A549 (cell line): ENCODE results near the gene PPM1L. TPM values are rescaled to one million over a fixed set of nuclear protein-coding genes. Genes with fewer than 3 reads are reported as not detected.

ENCODE experiments used
- ATAC-seq, 2 experiments: fragments of 200-7000 bp in 1 of 2; fragments of >200 bp in 1 of 2; cut with Nextera tagmentation in 1 of 2; cut with Tn5 transposase in 1 of 2; 3 replicates each; pipeline versions ENCODE4 v1.8.0 to v1.9.1; 2018 to 2020; ENCODE audit warnings: mild to moderate bottlenecking in 1 of 2, moderate library complexity in 1 of 2
- CTCF ChIA-PET: fragments of 300-600 bp; sonication (Branson Sonifier 250); formaldehyde crosslinking; extraction: SDS; loops from one replicate; lab custom pipeline; 2021; ENCODE audit warnings: antibody characterized with exemption, inconsistent platforms; lab: Yijun Ruan, JAX
- POLR2A ChIA-PET: fragments of 350-600 bp; formaldehyde crosslinking; extraction: SDS; loops from one replicate; lab custom pipeline; 2021; ENCODE audit warnings: antibody characterized with exemption, inconsistent platforms; lab: Yijun Ruan, JAX
- DNase-seq, 2 experiments: peaks; one replicate each; pipeline versions ENCODE4 v3.0.0 to v3.0.0-alpha.2; 2011 to 2016; ENCODE audit warnings: low read depth in 1 of 2, low spot score in 1 of 2
- FAIRE-seq: peaks from 2 replicates; lab custom pipeline; 2011; peaks lifted over from hg19 to GRCh38; lab: Jason Lieb, UNC
- H3K27ac ChIP-seq, 2 experiments: fragments of >200 bp; sonication (Bioruptor Twin); formaldehyde crosslinking; 3 replicates each; pipeline ENCODE4 v1.5.1; 2016 to 2017
- H3K4me1 ChIP-seq: fragments of >200 bp; sonication (Bioruptor Twin); formaldehyde crosslinking; 3 replicates; pipeline ENCODE4 v1.6.1; 2016
- H3K4me2 ChIP-seq: fragments of >200 bp; sonication (Bioruptor Twin); formaldehyde crosslinking; 3 replicates; pipeline ENCODE4 v1.6.1; 2016
- H3K4me3 ChIP-seq: fragments of >200 bp; sonication (Bioruptor Twin); formaldehyde crosslinking; 3 replicates; pipeline ENCODE4 v1.5.1; 2016
- H3K9me3 ChIP-seq: fragments of >200 bp; sonication (Bioruptor Twin); formaldehyde crosslinking; 3 replicates; pipeline ENCODE4 v1.6.1; 2016
- ATOH8 ChIP-seq: fragments of 250-450 bp; sonication (Bioruptor Pico); IDR thresholded peaks from 2 replicates; pipeline ENCODE4 v1.5.0; 2020; ENCODE audit warnings: low read depth, mild to moderate bottlenecking, moderate library complexity
- BHLHE40 ChIP-seq: IDR thresholded peaks from 2 replicates; pipeline ENCODE4 v1.6.1; 2012; ENCODE audit warnings: low read depth, low read length, inconsistent platforms
- CBX8 ChIP-seq: fragments of 200-600 bp; sonication (generic); IDR thresholded peaks from 2 replicates; pipeline ENCODE4 v1.6.1; 2016
- CEBPB ChIP-seq, 2 experiments: fragments of >200 bp in 1 of 2; sonication (Bioruptor Twin) in 1 of 2; formaldehyde crosslinking in 1 of 2; IDR thresholded peaks; 2 replicates each; pipeline ENCODE4 v1.6.1; 2012 to 2016
- ELK1 ChIP-seq: fragments of 150-350 bp; IDR thresholded peaks from 2 replicates; pipeline ENCODE4 v1.6.1; 2014; ENCODE audit warnings: low read depth, mild to moderate bottlenecking, low read length
- EP300 ChIP-seq, 2 experiments: fragments of >200 bp; sonication (Bioruptor Twin); formaldehyde crosslinking; IDR thresholded peaks; 2 replicates in 1 of 2; 3 replicates in 1 of 2; pipeline ENCODE4 v1.6.1; 2016 to 2017
- ESRRA ChIP-seq: fragments of 150-350 bp; IDR thresholded peaks from 2 replicates; pipeline ENCODE4 v1.6.1; 2014; ENCODE audit warnings: mild to moderate bottlenecking, low read length, borderline replicate concordance
- FOSB ChIP-seq: fragments of 250-450 bp; sonication (Bioruptor Pico); IDR thresholded peaks from 2 replicates; pipeline ENCODE4 v1.5.0; 2020; ENCODE audit warnings: mild to moderate bottlenecking, moderate library complexity
- HMGXB4 ChIP-seq: fragments of 250-450 bp; sonication (Bioruptor Pico); IDR thresholded peaks from 2 replicates; pipeline ENCODE4 v1.5.0; 2021; ENCODE audit warnings: mild to moderate bottlenecking, moderate library complexity, borderline replicate concordance
- JUN ChIP-seq, 2 experiments: fragments of >200 bp; sonication (Bioruptor Twin); formaldehyde crosslinking; IDR thresholded peaks; 2 replicates in 1 of 2; 3 replicates in 1 of 2; pipeline ENCODE4 v1.6.1; 2016 to 2017
- JUNB ChIP-seq: fragments of >200 bp; sonication (Bioruptor Twin); formaldehyde crosslinking; IDR thresholded peaks from 2 replicates; pipeline ENCODE4 v1.6.1; 2016
- MAFK ChIP-seq: fragments of 450-650 bp; IDR thresholded peaks from 2 replicates; pipeline ENCODE4 v1.6.1; 2014; ENCODE audit not compliant: partially characterized antibody
- MAX ChIP-seq: IDR thresholded peaks from 2 replicates; pipeline ENCODE4 v1.6.1; 2012
- NR3C1 ChIP-seq: fragments of >200 bp; sonication (Bioruptor Twin); formaldehyde crosslinking; IDR thresholded peaks from 3 replicates; pipeline ENCODE4 v1.6.1; 2017
- PBX3 ChIP-seq: IDR thresholded peaks from 2 replicates; pipeline ENCODE4 v1.6.1; 2012
- RAD21 ChIP-seq, 2 experiments: fragments of >200 bp in 1 of 2; sonication (Bioruptor Twin) in 1 of 2; formaldehyde crosslinking in 1 of 2; IDR thresholded peaks in 1 of 2; conservative IDR thresholded peaks in 1 of 2; 2 replicates in 1 of 2; 3 replicates in 1 of 2; pipeline ENCODE4 v1.6.1; 2012 to 2018; ENCODE audit warnings: inconsistent platforms in 1 of 2
- REST ChIP-seq: fragments of 200-600 bp; sonication (generic); IDR thresholded peaks from 2 replicates; pipeline ENCODE4 v1.6.1; 2016; ENCODE audit warnings: antibody characterized with exemption, mild to moderate bottlenecking, moderate library complexity
- SREBF2 ChIP-seq: fragments of 450-650 bp; IDR thresholded peaks from 2 replicates; pipeline ENCODE4 v1.6.1; 2014; ENCODE audit warnings: mild to moderate bottlenecking, moderate library complexity
- TFCP2L1 ChIP-seq: fragments of 250-450 bp; sonication (Bioruptor Pico); IDR thresholded peaks from 2 replicates; pipeline ENCODE4 v1.5.0; 2021; ENCODE audit warnings: mild to moderate bottlenecking
- USF2 ChIP-seq: fragments of 450-650 bp; IDR thresholded peaks from 2 replicates; pipeline ENCODE4 v1.6.1; 2014; ENCODE audit warnings: antibody characterized with exemption
- WGBS: methylation state at CpG from one replicate; pipeline ENCODE4 v1.1.6; 2017; ENCODE audit errors: missing lambda C conversion rate; 5-methylcytosine and 5-hydroxymethylcytosine counted together
- polyA plus RNA-seq, 4 experiments: library from polyadenylated mRNA; depleted of rRNA in 3 of 4; stranded (reverse); fragments of >200 nt; fragmentation: RNase III in 1 of 4; extraction: RNeasy Plus Mini Kit Qiagen cat#74134 plus additional on column Dnase treatment in 1 of 4; gene quantifications; 2 replicates in 3 of 4; 3 replicates in 1 of 4; pipeline ENCODE4 v1.2.3, GENCODE V29; 2011 to 2017

The PPM1L gene
- polyA plus RNA-seq, 2 of the 4 experiments (the other 2 are of a cell fraction): 0.27 to 0.45 TPM

GRCh38 chr3:160735826-160736225 is 20.2 kb upstream of the PPM1L start:
- ATAC-seq (no peak), FAIRE-seq (no peak), DNase-seq (no peak)
- TF ChIP-seq ATOH8 (CRISPR knock-in tag): no peak
- no peak for TF ChIP-seq SREBF2
- TF ChIP-seq EP300 (IDR thresholded peaks at IDR 0.05): no peak
- no peak for TF ChIP-seq TFCP2L1 (CRISPR knock-in tag)
- H3K4me1 ChIP-seq: no peaks in the 10 kb centered on the region
- CTCF ChIA-PET: no interaction called here
- H3K9me3 ChIP-seq: no peaks in the 10 kb centered on the region
- WGBS: 0% methylated on average over 1 of the region's 1 CpG
- no peak overlapping the region for H3K4me3 ChIP-seq
- H3K27ac ChIP-seq: no peak overlapping the region
- no peak overlapping the region for H3K4me2 ChIP-seq
- POLR2A ChIA-PET: no interaction called here

GRCh38 chr3:160738048-160738447 is 18.0 kb upstream of the PPM1L start:
- 40% methylated on average over 2 of the region's 2 CpGs for WGBS
- DNase-seq (no peak), ATAC-seq (no peak), FAIRE-seq (no peak)
- Histone ChIP-seq H3K4me3 (no peak overlapping the region), H3K9me3 (no peaks in the 10 kb centered on the region), H3K4me2 (no peak overlapping the region), H3K27ac (no peak overlapping the region), H3K4me1 (no peaks in the 10 kb centered on the region)
- POLR2A ChIA-PET: interaction anchor here (0.6 kb wide), 1 partner anchor 16 kb away, joined by 3 read pairs; no protein-coding TSS in a partner anchor
- CTCF ChIA-PET: no interaction called here
- TF ChIP-seq MAFK (no peak), PBX3 (no peak), ELK1 (no peak), HMGXB4 (CRISPR knock-in tag) (no peak), REST (no peak), FOSB (CRISPR knock-in tag) (no peak), JUNB (no peak), NR3C1 (no peak), BHLHE40 (no peak), USF2 (no peak), SREBF2 (no peak), MAX (no peak), CBX8 (no peak), RAD21 (conservative IDR thresholded peaks at IDR 0.05 in 1 of 2, IDR thresholded peaks at IDR 0.05 in 1 of 2) (no peak), ESRRA (no peak), JUN (IDR thresholded peaks at IDR 0.05) (no peak), CEBPB (IDR thresholded peaks at IDR 0.05) (no peak)
